GM12872 (cell line): ENCODE measurements around the gene USP34.

Experiments
- CTCF ChIP-seq: IDR thresholded peaks from 3 replicates; pipeline ENCODE4 v1.5.1; 2011; ENCODE audit warnings: low read depth, mild to moderate bottlenecking, low read length, moderate library complexity; ENCODE audit not compliant: insufficient read depth

Gene USP34

GRCh38 chr2:61182059-61182383, 288.9 kb downstream of the USP34 start:
- no peak for TF ChIP-seq CTCF

- TF ChIP-seq CTCF = no peak
These were observed 289.4 kb downstream of the USP34 start for GRCh38 chr2:61181382-61182058.

GRCh38 chr2:61180686-61181085, 290.2 kb downstream of the USP34 start:
- TF ChIP-seq CTCF = no peak

GRCh38 chr2:61179701-61180639, 290.9 kb downstream of the USP34 start:
- TF ChIP-seq CTCF = no peak

GRCh38 chr2:61178603-61179545, 292.0 kb downstream of the USP34 start:
- no peak for TF ChIP-seq CTCF

- TF ChIP-seq CTCF = no peak
These were observed 292.9 kb downstream of the USP34 start for GRCh38 chr2:61177727-61178549.
